ENCODE results near the gene DUSP2. TPM values are rescaled to one million over a fixed set of nuclear protein-coding genes. Genes with fewer than 3 reads are reported as not detected.

Gene DUSP2
- total and polyA plus RNA-seq, 10 of the 15 experiments (the other 5 are each of a cell fraction or from before 2014, with no cell fraction given) = 9.7 to 212 (median 57.2) TPM

GRCh38 chr2:96157649-96158553 is 12.7 kb upstream of the DUSP2 start (continued):
- TF ChIP-seq BCL3 (IDR thresholded peaks at IDR 0.05; ENCODE audit: borderline replicate concordance, insufficient read depth, low read depth, low read length, poor library complexity, severe bottlenecking) (peak; percentile 99), SP1 (IDR thresholded peaks at IDR 0.05; ENCODE audit: low read depth, low read length) (peak; percentile 91), KLF5 (IDR thresholded peaks at IDR 0.05; ENCODE audit: partially characterized antibody) (peak; percentile 68), NR2F1 (conservative IDR thresholded peaks at IDR 0.05) (peak; percentile 82), ZBTB40 (IDR thresholded peaks at IDR 0.05; ENCODE audit: borderline replicate concordance) (peak; percentile 29; the same call in 1 of the 2 replicates), NKRF (conservative IDR thresholded peaks at IDR 0.05) (peak; percentile 60; the same call in 1 of the 2 replicates), SRF (IDR thresholded peaks at IDR 0.05; ENCODE audit: low read depth in 2 of 2, low read length in 2 of 2) (peak in 1 of 2 experiments; percentile 51; a peak in 1 of 4 replicates), CREB1 (IDR thresholded peaks at IDR 0.05; ENCODE audit: low read depth) (no peak), TAF1 (IDR thresholded peaks at IDR 0.05; ENCODE audit: borderline replicate concordance, low read depth, low read length) (peak; percentile 80; the same call in 1 of the 2 replicates), SPI1 (IDR thresholded peaks at IDR 0.05; ENCODE audit: borderline replicate concordance, insufficient read depth, low read depth, low read length) (0 out of 2 replicates have a peak, but pooled peaks have one; percentile 8), BRCA1 (IDR thresholded peaks at IDR 0.05; ENCODE audit: low read depth, low read length) (peak; percentile 26; the same call in 1 of the 2 replicates), IRF4 (IDR thresholded peaks at IDR 0.05; ENCODE audit: low read depth, low read length) (peak; percentile 76), KDM1A (IDR thresholded peaks at IDR 0.05; ENCODE audit: borderline replicate concordance) (no peak), HDGF (IDR thresholded peaks at IDR 0.05) (peak; percentile 44; the same call in 1 of the 2 replicates), ETV6 (conservative IDR thresholded peaks at IDR 0.05 in 1 of 2, IDR thresholded peaks at IDR 0.05 in 1 of 2; ENCODE audit: borderline replicate concordance in 1 of 2, low read depth in 1 of 2) (peak in 1 of 2 experiments; percentile 97; a peak in 2 of 4 replicates), PKNOX1 (IDR thresholded peaks at IDR 0.05) (peak; percentile 56; the same call in 1 of the 2 replicates)
- TF ChIP-seq, protein P1, sequence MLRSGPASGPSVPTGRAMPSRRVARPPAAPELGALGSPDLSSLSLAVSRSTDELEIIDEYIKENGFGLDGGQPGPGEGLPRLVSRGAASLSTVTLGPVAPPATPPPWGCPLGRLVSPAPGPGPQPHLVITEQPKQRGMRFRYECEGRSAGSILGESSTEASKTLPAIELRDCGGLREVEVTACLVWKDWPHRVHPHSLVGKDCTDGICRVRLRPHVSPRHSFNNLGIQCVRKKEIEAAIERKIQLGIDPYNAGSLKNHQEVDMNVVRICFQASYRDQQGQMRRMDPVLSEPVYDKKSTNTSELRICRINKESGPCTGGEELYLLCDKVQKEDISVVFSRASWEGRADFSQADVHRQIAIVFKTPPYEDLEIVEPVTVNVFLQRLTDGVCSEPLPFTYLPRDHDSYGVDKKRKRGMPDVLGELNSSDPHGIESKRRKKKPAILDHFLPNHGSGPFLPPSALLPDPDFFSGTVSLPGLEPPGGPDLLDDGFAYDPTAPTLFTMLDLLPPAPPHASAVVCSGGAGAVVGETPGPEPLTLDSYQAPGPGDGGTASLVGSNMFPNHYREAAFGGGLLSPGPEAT (IDR thresholded peaks at IDR 0.05; ENCODE audit: low read depth) = peak; percentile 84

Data from GM12878 (cell line).